Measurements from ENCODE around the gene ETV5. TPM values are rescaled to one million over a fixed set of nuclear protein-coding genes. Genes with fewer than 3 reads are reported as not detected.

Gene ETV5
- total and polyA plus RNA-seq, 12 donors, result 1.5 to 12.6 (median 5.3) TPM

DNA sequence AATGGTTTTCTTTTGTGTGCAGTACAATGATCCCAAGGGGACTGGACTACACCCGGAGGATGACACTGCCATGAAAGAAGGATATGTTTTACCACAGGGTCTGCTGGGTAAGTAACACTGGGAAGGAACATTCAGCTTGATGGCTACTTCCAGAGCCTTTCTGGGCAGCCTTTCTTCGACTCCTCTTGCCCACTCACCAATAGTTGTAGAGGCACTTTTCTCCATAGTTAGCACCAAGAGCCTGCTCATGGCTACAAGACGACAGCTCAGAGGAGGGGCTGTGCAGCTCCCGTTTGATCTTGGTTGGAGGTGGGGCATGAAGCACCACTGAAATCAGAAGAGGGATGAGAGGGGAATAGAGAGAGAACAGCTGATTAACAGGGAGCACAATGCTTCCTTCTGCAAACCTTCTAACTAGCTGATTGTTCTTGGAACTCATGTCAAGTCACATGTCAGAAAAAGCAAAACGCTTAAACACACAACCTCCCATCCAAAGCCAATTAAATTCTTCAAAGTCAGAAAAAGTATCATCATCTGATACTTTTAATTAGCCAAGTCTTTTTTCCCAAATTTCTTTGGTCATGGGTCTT lies 27.9 kb downstream of the ETV5 start:
- intact Hi-C loops (cut with DNase I), result no loop called here
- no peak overlapping the region for H3K27ac ChIP-seq
- DNase-seq, result no peak
- no peaks in the 10 kb centered on the region for H3K9me3 ChIP-seq
- TF ChIP-seq, protein P1, sequence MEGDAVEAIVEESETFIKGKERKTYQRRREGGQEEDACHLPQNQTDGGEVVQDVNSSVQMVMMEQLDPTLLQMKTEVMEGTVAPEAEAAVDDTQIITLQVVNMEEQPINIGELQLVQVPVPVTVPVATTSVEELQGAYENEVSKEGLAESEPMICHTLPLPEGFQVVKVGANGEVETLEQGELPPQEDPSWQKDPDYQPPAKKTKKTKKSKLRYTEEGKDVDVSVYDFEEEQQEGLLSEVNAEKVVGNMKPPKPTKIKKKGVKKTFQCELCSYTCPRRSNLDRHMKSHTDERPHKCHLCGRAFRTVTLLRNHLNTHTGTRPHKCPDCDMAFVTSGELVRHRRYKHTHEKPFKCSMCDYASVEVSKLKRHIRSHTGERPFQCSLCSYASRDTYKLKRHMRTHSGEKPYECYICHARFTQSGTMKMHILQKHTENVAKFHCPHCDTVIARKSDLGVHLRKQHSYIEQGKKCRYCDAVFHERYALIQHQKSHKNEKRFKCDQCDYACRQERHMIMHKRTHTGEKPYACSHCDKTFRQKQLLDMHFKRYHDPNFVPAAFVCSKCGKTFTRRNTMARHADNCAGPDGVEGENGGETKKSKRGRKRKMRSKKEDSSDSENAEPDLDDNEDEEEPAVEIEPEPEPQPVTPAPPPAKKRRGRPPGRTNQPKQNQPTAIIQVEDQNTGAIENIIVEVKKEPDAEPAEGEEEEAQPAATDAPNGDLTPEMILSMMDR (IDR thresholded peaks at IDR 0.05), result no peak
- WGBS, 2 donors, result 64 to 67% methylated on average over 5 of the region's 5 CpGs
- no peak overlapping the region for H3K4me3 ChIP-seq
- H3K4me1 ChIP-seq, result peaks cover 0 to 12% (median 0%) of the 10 kb centered on the region in 9 donors
- H3K36me3 ChIP-seq, result peaks cover 0 to 30% (median 0%) of the 10 kb centered on the region in 9 donors
- no peaks in the 10 kb centered on the region for H3K27me3 ChIP-seq
- no peak for ATAC-seq

DNA sequence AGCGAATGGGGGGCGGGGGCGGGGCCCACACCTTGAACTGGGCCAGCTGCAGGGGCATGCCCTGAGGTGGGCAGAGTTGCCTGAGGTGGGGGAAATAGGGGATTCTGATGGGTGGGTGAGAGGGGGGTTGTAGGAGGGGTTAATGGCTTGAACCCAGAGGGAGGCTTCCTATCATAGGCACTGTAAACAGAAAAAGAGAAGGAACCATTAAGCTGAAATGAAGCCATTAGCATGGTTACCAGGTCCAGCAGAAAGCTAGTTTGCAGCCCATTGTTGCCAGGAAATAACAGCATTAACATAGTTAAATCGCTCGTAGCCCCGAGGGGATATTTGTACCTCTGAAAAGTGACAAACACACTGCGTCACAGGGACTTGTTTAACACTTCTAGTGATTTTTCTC lies 29.0 kb downstream of the ETV5 start:
- WGBS, 2 donors, result 73 to 76% methylated on average over 7 of the region's 7 CpGs
- DNase-seq (no peak), ATAC-seq (peak in 1 of 8 donors; percentile 14)
- Histone ChIP-seq H3K27ac (no peak overlapping the region), H3K4me3 (no peak overlapping the region), H3K4me1 (peaks cover 0 to 12% (median 0%) of the 10 kb centered on the region in 9 donors), H3K36me3 (peaks cover 0 to 33% (median 0%) of the 10 kb centered on the region in 9 donors), H3K9me3 (peaks cover 0 to 7% (median 0%) of the 10 kb centered on the region in 11 donors), H3K27me3 (no peaks in the 10 kb centered on the region)
- intact Hi-C loops (cut with DNase I), result no loop called here
- TF ChIP-seq, protein P1 (IDR thresholded peaks at IDR 0.05), result no peak

DNA sequence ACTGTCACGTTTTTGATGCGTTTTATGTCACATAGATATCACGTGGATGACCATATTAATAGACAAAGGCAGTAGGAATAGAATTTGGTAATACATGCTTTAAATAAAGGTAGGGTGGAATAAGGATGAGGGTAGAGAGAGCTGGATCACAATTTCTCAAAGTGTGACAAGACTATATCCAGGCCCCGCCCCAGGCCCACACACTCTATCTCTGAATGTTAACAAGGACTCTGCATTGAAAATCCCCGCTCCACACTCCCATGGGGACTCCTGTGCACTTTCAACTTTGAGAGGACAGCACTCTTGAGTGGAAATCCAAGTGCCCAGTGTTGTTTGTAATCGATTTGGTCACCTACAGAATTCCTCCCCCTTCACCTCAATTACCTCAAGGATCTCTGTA lies 31.4 kb downstream of the ETV5 start:
- Histone ChIP-seq H3K27ac (no peak overlapping the region), H3K9me3 (peaks cover 0 to 13% (median 0%) of the 10 kb centered on the region in 11 donors), H3K4me1 (peaks cover 0 to 12% (median 0%) of the 10 kb centered on the region in 9 donors), H3K27me3 (no peaks in the 10 kb centered on the region), H3K4me3 (no peak overlapping the region), H3K36me3 (peaks cover 0 to 33% (median 0%) of the 10 kb centered on the region in 9 donors)
- intact Hi-C loops (cut with DNase I), result no loop called here
- ATAC-seq (no peak), DNase-seq (no peak)
- TF ChIP-seq, protein P1 (IDR thresholded peaks at IDR 0.05), result no peak
- WGBS, 2 donors, result 91% methylated on average over 6 of the region's 6 CpGs

DNA sequence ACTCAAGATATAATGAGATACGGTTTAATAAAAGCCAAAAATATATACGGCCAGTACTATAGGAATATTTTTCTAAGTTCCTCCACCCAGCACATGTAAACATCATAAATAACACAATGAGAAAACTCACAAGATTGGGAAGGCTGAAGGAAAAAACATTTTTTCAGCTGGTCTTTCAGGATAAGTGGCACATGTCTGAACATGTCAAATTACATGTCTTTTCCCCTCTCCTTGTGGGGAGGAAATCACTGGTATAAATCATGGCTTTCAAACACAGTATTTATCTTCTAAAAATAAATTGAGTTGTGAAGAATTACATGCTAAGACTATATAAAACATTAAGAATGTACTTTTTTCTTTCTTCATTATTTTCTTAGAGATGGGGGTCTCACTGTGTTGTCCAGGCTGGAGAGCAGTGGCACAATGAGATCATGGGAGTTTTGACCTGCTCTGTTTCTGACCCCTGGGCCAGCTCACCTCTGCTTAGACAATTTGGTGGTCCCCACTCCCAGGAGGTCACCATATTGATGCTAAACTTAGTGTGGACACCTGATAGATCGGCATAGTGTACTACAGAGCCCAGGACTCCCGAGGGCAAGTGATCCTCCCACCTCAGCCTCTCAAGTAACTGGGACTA lies 32.8 kb downstream of the ETV5 start:
- H3K9me3 ChIP-seq, result peaks cover 0 to 13% (median 0%) of the 10 kb centered on the region in 11 donors
- H3K27me3 ChIP-seq, result no peaks in the 10 kb centered on the region
- no peak for ATAC-seq
- peaks cover 0 to 33% (median 0%) of the 10 kb centered on the region in 9 donors for H3K36me3 ChIP-seq
- DNase-seq, result no peak
- H3K4me3 ChIP-seq, result no peak overlapping the region
- H3K27ac ChIP-seq, result no peak overlapping the region
- WGBS, 2 donors, result 90 to 91% methylated on average over 4 of the region's 4 CpGs
- TF ChIP-seq, protein P1 (IDR thresholded peaks at IDR 0.05), result no peak
- H3K4me1 ChIP-seq, result peaks cover 0 to 12% (median 0%) of the 10 kb centered on the region in 9 donors
- intact Hi-C loops (cut with DNase I), result no loop called here
